ENCODE measurements around the gene TXLNB.

DNA sequence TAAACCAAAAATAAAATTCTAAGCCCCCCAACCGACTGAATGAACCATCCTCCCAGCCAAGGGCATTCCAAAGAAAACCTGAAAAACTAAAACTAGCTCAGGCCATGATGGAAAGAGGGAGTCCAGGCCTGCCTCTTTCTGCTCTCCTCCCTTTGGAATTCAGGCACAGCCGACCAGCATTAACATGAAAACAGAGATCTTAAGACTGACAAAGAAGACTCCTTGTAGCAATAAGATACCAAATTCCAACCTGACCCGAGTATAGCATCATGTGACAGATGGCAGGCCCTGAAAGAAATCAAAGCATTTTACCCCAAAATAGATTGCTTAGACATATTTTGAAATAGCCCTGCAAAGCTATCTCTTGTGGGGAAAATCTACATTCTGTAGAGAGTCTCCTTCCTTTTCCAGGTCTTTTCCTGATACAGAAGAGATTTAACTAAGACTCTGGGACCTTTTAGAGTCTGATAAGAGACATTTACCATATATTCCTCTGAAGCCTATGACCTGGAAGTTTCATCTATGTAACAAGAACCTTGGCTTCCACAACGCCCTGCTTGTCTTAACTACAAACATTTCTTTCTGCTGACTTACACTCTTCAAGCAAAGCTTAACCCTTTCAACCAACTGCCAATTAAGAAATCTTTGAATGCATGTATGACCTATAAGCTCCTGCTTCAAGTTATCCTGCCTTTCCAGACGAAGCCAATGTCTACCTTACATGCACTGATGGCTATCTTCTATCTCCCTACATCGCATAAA is 22.2 kb upstream of the TXLNB start:
- TF ChIP-seq, protein P1, sequence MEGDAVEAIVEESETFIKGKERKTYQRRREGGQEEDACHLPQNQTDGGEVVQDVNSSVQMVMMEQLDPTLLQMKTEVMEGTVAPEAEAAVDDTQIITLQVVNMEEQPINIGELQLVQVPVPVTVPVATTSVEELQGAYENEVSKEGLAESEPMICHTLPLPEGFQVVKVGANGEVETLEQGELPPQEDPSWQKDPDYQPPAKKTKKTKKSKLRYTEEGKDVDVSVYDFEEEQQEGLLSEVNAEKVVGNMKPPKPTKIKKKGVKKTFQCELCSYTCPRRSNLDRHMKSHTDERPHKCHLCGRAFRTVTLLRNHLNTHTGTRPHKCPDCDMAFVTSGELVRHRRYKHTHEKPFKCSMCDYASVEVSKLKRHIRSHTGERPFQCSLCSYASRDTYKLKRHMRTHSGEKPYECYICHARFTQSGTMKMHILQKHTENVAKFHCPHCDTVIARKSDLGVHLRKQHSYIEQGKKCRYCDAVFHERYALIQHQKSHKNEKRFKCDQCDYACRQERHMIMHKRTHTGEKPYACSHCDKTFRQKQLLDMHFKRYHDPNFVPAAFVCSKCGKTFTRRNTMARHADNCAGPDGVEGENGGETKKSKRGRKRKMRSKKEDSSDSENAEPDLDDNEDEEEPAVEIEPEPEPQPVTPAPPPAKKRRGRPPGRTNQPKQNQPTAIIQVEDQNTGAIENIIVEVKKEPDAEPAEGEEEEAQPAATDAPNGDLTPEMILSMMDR (IDR thresholded peaks at IDR 0.05; ENCODE audit: poor library complexity): no peak
- TF ChIP-seq EZH2 (IDR thresholded peaks at IDR 0.05; ENCODE audit: borderline replicate concordance) (no peak), EZH2phosphoT487 (IDR thresholded peaks at IDR 0.05; ENCODE audit: low read depth, severe bottlenecking, unreplicated experiment) (no peak)

Measured in hepatocyte (in vitro differentiated cells).